Activated CD4-positive, alpha-beta T cell treated with anti-CD3 and anti-CD28 coated beads, Interleukin-2, amount 10 ng/mL, durations not matched to agents 24 days and 14 days (primary cell): ENCODE measurements around the gene ARHGAP21. TPM values are rescaled to one million over a fixed set of nuclear protein-coding genes. Genes with fewer than 3 reads are reported as not detected.
"Not testable (repeated sequence)": the region's sequence is repeated elsewhere in the genome, so short reads cannot be mapped to it uniquely, and the experiment has no call there.

Source experiments
- DNase-seq: peaks from one replicate; pipeline ENCODE4 v3.0.0; 2022
- H3K27ac Mint-ChIP-seq: one replicate; pipeline ENCODE4 v1.8.0; 2022; ENCODE audit warnings: mild to moderate bottlenecking, mixed read lengths
- H3K27me3 Mint-ChIP-seq: one replicate; pipeline ENCODE4 v1.8.0; 2022; ENCODE audit warnings: mixed read lengths
- H3K36me3 Mint-ChIP-seq: one replicate; pipeline ENCODE4 v1.8.0; 2022; ENCODE audit warnings: low read depth, mild to moderate bottlenecking, mixed read lengths
- H3K4me1 Mint-ChIP-seq: one replicate; pipeline ENCODE4 v1.8.0; 2021; ENCODE audit warnings: mixed read lengths
- H3K4me3 Mint-ChIP-seq: one replicate; pipeline ENCODE4 v1.8.0; 2022; ENCODE audit warnings: mild to moderate bottlenecking, moderate library complexity, mixed read lengths
- H3K9me3 Mint-ChIP-seq: one replicate; pipeline ENCODE4 v1.8.0; 2021; ENCODE audit warnings: mixed read lengths
- intact Hi-C: fragments of 100-400 bp; cut with micrococcal nuclease; formaldehyde crosslinking; loops from one replicate; pipeline ENCODE4 v1.15.1; 2023
- total RNA-seq: library from RNA; stranded (reverse); gene quantifications from 2 replicates; pipeline ENCODE4 v1.2.3, GENCODE V29; 2022

The ARHGAP21 gene
- total RNA-seq, 1 donor from 2014 or later = 56.6 TPM

GRCh38 chr10:24731942-24732341 lies 8.3 kb upstream of the ARHGAP21 start:
- Mint-ChIP-seq H3K27me3 (peaks cover 1% of the 10 kb centered on the region), H3K27ac (no peak overlapping the region), H3K9me3 (no peaks in the 10 kb centered on the region), H3K4me3 (no peak overlapping the region), H3K4me1 (peaks cover 2% of the 10 kb centered on the region), H3K36me3 (no peaks in the 10 kb centered on the region)
- intact Hi-C loops = no loop called here
- DNase-seq = no peak

- peaks cover 1% of the 10 kb centered on the region for H3K27me3 Mint-ChIP-seq
- no peak overlapping the region for H3K4me3 Mint-ChIP-seq
- no peaks in the 10 kb centered on the region for H3K9me3 Mint-ChIP-seq
- H3K4me1 Mint-ChIP-seq = peaks cover 2% of the 10 kb centered on the region
- intact Hi-C loops = no loop called here
- no peak for DNase-seq
- H3K36me3 Mint-ChIP-seq = no peaks in the 10 kb centered on the region
- no peak overlapping the region for H3K27ac Mint-ChIP-seq
Observed at GRCh38 chr10:24730811-24731210, 7.1 kb upstream of the ARHGAP21 start.

GRCh38 chr10:24727786-24728185 lies 4.1 kb upstream of the ARHGAP21 start:
- Mint-ChIP-seq H3K36me3 (no peaks in the 10 kb centered on the region), H3K27ac (no peak overlapping the region), H3K4me1 (peaks cover 6% of the 10 kb centered on the region), H3K9me3 (no peaks in the 10 kb centered on the region), H3K4me3 (no peak overlapping the region), H3K27me3 (peaks cover 1% of the 10 kb centered on the region)
- intact Hi-C loops = loop anchor here (10.0 kb wide), 2 partner anchors 263 to 1283 kb away; no protein-coding TSS in a partner anchor
- DNase-seq = no peak

GRCh38 chr10:24726626-24727025 lies 2.9 kb upstream of the ARHGAP21 start:
- peaks cover 12% of the 10 kb centered on the region for H3K4me1 Mint-ChIP-seq
- no peak for DNase-seq

GRCh38 chr10:24726029-24726428 lies 2.3 kb upstream of the ARHGAP21 start:
- H3K27ac Mint-ChIP-seq, H3K27me3 Mint-ChIP-seq, DNase-seq, H3K36me3 Mint-ChIP-seq, H3K9me3 Mint-ChIP-seq, H3K4me3 Mint-ChIP-seq: not testable (repeated sequence)
- intact Hi-C loops = loop anchor here (10.0 kb wide), 2 partner anchors 261 to 1281 kb away; no protein-coding TSS in a partner anchor
- H3K4me1 Mint-ChIP-seq = peaks cover 17% of the 10 kb centered on the region

More at GRCh38 chr10:24726626-24727025, 2.9 kb upstream of the ARHGAP21 start:
- Mint-ChIP-seq H3K9me3 (no peaks in the 10 kb centered on the region), H3K27ac (no peak overlapping the region), H3K36me3 (peaks cover 2% of the 10 kb centered on the region), H3K27me3 (peaks cover 1% of the 10 kb centered on the region), H3K4me3 (no peak overlapping the region)
- intact Hi-C loops = loop anchor here (10.0 kb wide), 2 partner anchors 262 to 1282 kb away; no protein-coding TSS in a partner anchor

- H3K9me3 Mint-ChIP-seq = no peaks in the 10 kb centered on the region
- intact Hi-C loops = loop anchor here (1.0 to 10.0 kb wide), 11 partner anchors 17 to 1627 kb away; partner anchors contain the start of genes ENKUR, MSRB2 and THNSL1
- H3K27me3 Mint-ChIP-seq = no peaks in the 10 kb centered on the region
- H3K4me3 Mint-ChIP-seq = peak overlapping the region; percentile 93
- peaks cover 14% of the 10 kb centered on the region for H3K36me3 Mint-ChIP-seq
- DNase-seq = peak; percentile 99
- H3K27ac Mint-ChIP-seq = peak overlapping the region; percentile 96
- H3K4me1 Mint-ChIP-seq = peaks cover 26% of the 10 kb centered on the region
Observed at GRCh38 chr10:24724381-24725228, 918 bp upstream of the ARHGAP21 start.

- Mint-ChIP-seq H3K4me1 (peaks cover 30% of the 10 kb centered on the region), H3K27ac (peak overlapping the region; percentile 56), H3K27me3 (no peaks in the 10 kb centered on the region), H3K36me3 (peaks cover 17% of the 10 kb centered on the region), H3K4me3 (peak overlapping the region; percentile 51), H3K9me3 (no peaks in the 10 kb centered on the region)
- DNase-seq = peak; percentile 81
- intact Hi-C loops = loop anchor here (5.0 to 10.0 kb wide), 6 partner anchors 121 to 1626 kb away; partner anchors contain the start of gene MSRB2
Observed at GRCh38 chr10:24723386-24723787, 300 bp downstream of the ARHGAP21 start.

GRCh38 chr10:24722676-24723385 lies 856 bp downstream of the ARHGAP21 start:
- peaks cover 30% of the 10 kb centered on the region for H3K4me1 Mint-ChIP-seq
- DNase-seq = peak; percentile 88
- H3K27me3 Mint-ChIP-seq = no peaks in the 10 kb centered on the region
- peak overlapping the region; percentile 90 for H3K4me3 Mint-ChIP-seq
- H3K9me3 Mint-ChIP-seq = no peaks in the 10 kb centered on the region
- peak overlapping the region; percentile 90 for H3K27ac Mint-ChIP-seq
- H3K36me3 Mint-ChIP-seq = peaks cover 17% of the 10 kb centered on the region
- intact Hi-C loops = loop anchor here (5.0 to 10.0 kb wide), 6 partner anchors 121 to 1626 kb away; partner anchors contain the start of gene MSRB2

- H3K27ac Mint-ChIP-seq = peak overlapping the region; percentile 84
- intact Hi-C loops = loop anchor here (5.0 to 10.0 kb wide), 6 partner anchors 120 to 1625 kb away; partner anchors contain the start of gene MSRB2
- H3K27me3 Mint-ChIP-seq = no peaks in the 10 kb centered on the region
- H3K4me3 Mint-ChIP-seq = peak overlapping the region; percentile 90
- peaks cover 17% of the 10 kb centered on the region for H3K36me3 Mint-ChIP-seq
- H3K9me3 Mint-ChIP-seq = no peaks in the 10 kb centered on the region
- DNase-seq = no peak
- H3K4me1 Mint-ChIP-seq = peaks cover 28% of the 10 kb centered on the region
Observed at GRCh38 chr10:24722131-24722675, 1.5 kb downstream of the ARHGAP21 start.

GRCh38 chr10:24721229-24722106 lies 2.2 kb downstream of the ARHGAP21 start:
- no peak overlapping the region for H3K27ac Mint-ChIP-seq

GRCh38 chr10:24720096-24720495 lies 3.6 kb downstream of the ARHGAP21 start:
- Mint-ChIP-seq H3K4me3 (no peak overlapping the region), H3K27me3 (no peaks in the 10 kb centered on the region), H3K36me3 (peaks cover 17% of the 10 kb centered on the region), H3K27ac (no peak overlapping the region), H3K4me1 (peaks cover 29% of the 10 kb centered on the region), H3K9me3 (no peaks in the 10 kb centered on the region)
- intact Hi-C loops = loop anchor here (5.0 to 10.0 kb wide), 6 partner anchors 118 to 1623 kb away; partner anchors contain the start of gene MSRB2
- DNase-seq = no peak

More at GRCh38 chr10:24721229-24722106, 2.2 kb downstream of the ARHGAP21 start:
- DNase-seq = peak; percentile 60
- Mint-ChIP-seq H3K4me1 (peaks cover 28% of the 10 kb centered on the region), H3K36me3 (peaks cover 17% of the 10 kb centered on the region), H3K9me3 (no peaks in the 10 kb centered on the region), H3K4me3 (peak overlapping the region; percentile 90), H3K27me3 (no peaks in the 10 kb centered on the region)
- intact Hi-C loops = loop anchor here (5.0 to 10.0 kb wide), 6 partner anchors 119 to 1624 kb away; partner anchors contain the start of gene MSRB2

- intact Hi-C loops = no loop called here
- Mint-ChIP-seq H3K36me3 (peaks cover 19% of the 10 kb centered on the region), H3K4me3 (no peak overlapping the region), H3K27ac (no peak overlapping the region), H3K9me3 (no peaks in the 10 kb centered on the region), H3K4me1 (peaks cover 27% of the 10 kb centered on the region), H3K27me3 (no peaks in the 10 kb centered on the region)
- DNase-seq = no peak
Observed at GRCh38 chr10:24718031-24718855, 5.4 kb downstream of the ARHGAP21 start.
